Skeletal muscle cell (primary cell): ENCODE results near the gene ANKS1A.

Source experiments
- DNase-seq: peaks from one replicate; pipeline ENCODE4 v3.0.0-alpha.2; 2010; ENCODE audit warnings: low read depth
- H3K4me3 ChIP-seq: 2 replicates; pipeline ENCODE4 v1.5.1; 2011; ENCODE audit warnings: low read depth, mild to moderate bottlenecking, control low read depth, low read length, moderate library complexity

ANKS1A gene

GRCh38 chr6:35071347-35071994 is 182.4 kb downstream of the ANKS1A start:
- H3K4me3 ChIP-seq: no peak overlapping the region
- no peak for DNase-seq

- no peak for DNase-seq
These were observed 183.1 kb downstream of the ANKS1A start for GRCh38 chr6:35072051-35072697.

DNA sequence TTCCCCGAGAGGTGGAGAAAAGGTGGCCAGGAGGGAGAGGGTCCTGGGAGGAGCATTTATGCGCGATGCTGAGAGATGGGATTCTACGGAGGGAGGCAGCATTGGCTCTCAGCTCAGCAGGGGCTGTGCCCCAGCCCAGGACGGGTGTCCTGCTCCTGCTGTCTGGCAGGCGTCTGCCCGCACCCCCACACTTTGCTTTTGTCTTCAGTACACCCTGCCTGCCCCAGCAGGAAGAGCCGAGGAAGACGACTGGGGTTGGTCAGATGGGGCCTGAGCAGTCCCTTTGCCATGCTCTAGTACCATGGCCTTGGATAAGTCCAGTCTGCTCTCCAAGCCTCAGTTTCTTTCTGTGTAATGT is 183.6 kb downstream of the ANKS1A start:
- DNase-seq: no peak
- H3K4me3 ChIP-seq: no peak overlapping the region

More at GRCh38 chr6:35072051-35072697, 183.1 kb downstream of the ANKS1A start:
- H3K4me3 ChIP-seq: no peak overlapping the region

- no peak overlapping the region for H3K4me3 ChIP-seq
- DNase-seq: no peak
These were observed 184.2 kb downstream of the ANKS1A start for GRCh38 chr6:35073211-35073610.

DNA sequence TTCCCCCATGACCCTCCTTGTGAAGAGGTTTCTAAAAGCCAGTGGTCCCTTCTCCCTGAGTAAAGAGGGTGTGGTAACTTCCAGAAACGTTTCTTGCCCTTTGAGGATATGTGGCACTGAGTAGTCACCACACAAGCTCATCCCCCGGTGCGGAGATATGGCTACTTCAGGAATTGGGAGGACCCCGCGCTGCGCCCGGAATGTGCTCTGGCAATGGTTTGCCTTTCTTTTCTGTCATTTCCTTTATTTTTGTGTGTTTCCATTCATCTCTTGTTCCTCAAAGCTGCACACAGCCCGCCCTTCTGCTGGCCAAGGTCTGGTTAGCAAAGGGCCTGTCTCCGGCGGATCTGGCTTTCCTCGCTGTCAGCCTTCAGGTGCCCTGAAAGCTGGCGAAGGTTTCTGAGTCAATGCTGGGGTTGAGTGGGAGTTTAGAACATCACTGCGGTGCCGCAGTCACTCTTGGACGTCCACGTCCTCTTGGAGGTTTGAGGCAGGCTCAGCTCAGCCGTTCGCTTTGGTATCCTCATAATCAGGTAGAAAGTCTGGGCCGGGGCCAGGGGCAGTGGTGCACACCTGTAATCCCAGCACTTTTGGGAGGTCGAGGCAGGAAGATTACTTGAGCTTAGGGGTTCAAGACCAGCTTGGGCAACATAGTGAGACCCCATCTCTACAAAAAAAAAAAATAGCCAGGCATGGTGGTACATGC is 184.9 kb downstream of the ANKS1A start:
- DNase-seq: no peak
- no peak overlapping the region for H3K4me3 ChIP-seq

DNA sequence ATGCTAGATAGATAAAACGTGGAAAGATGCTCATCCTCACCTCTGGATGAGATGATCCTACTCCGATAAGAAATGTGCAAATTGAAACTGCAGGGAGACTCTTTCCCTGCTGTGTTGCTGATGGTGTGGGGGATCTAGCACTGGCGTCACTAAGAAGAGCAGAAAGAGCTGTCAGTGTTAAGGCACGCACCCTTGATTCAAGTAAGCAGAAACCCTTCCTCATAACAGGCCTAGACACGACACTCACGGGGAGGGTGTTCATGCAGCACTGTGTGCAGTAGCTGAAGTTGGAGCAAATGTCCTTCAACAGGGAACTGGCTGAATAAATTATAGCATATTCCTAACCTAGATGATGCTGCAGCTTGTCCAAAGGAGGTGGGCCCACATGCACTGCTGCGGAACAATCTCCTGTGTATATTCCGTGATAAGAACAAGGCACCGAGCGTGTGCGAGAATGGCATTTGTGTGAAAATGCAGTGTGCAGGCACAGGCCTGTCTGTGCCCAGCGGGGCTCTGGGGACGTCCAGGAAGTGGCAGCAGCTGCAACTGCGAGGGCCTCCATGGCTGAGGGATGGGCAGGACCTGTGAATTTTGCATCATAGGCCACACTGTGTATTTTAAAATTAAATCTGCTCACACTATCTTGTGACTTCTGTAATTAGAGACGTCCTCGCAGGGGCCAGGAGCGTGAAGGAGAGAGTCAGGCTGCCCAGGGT is 188.1 kb downstream of the ANKS1A start:
- DNase-seq: no peak
- H3K4me3 ChIP-seq: no peak overlapping the region

DNA sequence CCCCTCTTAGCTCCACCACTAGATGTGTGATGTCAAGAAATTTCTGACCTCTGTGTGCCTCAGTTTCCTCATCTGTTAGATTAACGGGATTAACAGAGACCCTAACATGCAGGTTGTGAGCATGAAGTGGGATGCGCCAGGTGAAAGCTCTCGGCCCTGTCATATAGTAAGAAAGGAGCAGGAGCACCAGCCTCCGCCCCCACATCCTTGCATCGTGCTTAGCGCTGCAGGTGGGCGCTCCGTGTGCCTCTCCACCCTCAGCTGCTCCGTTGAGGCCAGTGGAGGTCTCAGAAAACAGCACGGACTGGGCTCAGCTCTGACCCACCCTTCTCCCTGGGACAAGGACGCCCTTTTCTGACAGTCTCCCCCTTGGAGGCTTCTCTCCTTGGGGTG is 188.7 kb downstream of the ANKS1A start:
- no peak for DNase-seq
- no peak overlapping the region for H3K4me3 ChIP-seq

DNA sequence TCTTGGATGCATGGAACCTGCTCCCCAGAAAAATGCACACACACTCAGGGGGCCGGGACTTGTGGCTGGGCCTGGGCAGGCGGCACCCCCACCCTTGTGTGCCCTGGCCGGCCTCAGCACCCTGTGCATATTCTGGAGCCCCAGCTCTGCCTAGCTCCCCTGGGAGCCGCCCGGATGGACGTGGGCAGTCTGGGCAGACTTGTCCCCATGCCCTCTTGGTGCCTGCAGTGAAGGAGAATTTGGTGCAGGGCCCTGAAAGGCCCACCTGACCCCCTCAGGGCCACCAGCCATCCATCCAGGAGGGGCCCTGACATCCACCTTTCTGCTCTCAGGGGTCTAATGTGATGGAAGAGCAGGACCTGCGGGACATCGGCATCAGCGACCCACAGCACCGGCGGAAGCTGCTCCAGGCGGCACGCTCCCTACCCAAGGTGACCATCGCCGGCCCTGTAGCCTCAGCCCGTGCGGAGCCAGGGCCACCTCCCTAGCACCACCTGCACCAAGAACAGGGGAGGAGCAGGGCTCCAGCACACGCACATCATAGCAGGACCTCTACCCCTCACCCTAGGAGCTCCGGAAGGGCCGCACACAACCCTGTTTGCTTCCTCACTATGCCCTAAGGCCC is 189.3 kb downstream of the ANKS1A start:
- no peak overlapping the region for H3K4me3 ChIP-seq
- no peak for DNase-seq

DNA sequence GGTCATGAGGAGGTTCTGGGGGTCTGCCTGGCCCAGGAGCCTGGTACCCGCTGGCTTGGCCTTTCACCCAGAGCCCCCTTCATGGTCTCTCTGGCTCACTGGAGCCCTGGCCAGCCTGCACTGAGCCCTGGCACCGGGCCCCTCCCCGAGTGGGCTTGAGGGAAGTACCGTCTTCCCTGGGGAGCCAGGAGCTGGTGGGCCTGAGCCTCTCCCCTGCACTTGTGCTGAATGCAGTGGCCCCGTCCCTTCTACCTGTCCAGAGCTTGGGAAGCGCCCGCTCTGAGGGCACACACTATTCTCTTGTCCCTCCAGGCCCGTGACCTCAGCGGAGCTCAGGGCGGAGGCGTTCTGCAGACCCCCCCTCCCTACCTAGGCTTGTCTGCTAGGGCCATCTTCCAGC is 189.8 kb downstream of the ANKS1A start:
- no peak overlapping the region for H3K4me3 ChIP-seq
- no peak for DNase-seq

DNA sequence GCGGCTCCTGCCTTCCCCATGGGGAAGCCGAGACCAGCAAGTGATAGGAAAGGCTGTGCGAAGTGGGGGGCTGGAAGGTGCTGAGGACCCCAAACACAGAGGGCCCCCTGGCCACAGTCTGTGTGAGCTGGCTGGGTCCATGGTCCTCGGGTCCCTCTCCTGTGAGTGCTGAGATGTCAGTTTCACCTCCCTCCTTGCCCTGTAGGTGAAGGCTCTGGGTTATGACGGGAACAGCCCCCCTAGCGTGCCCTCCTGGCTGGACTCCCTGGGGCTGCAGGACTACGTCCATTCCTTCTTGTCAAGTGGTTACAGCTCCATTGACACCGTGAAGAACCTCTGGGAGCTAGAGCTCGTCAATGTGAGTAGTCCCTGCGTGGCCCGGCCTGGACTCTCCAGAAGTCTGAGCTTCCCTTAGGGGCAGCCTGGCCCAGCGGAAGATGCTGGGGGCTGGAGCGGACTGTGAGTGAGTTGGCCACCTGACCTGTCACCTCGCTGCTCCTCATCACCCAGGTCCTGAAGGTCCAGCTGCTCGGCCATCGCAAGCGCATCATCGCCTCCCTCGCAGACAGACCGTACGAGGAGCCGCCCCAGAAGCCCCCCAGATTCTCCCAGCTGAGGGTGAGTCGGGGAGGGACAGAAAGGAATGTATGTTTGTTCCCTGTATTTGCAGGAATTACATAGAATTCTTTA is 190.4 kb downstream of the ANKS1A start:
- DNase-seq: no peak

GRCh38 chr6:35080016-35080680 is 191.1 kb downstream of the ANKS1A start:
- no peak for DNase-seq
- no peak overlapping the region for H3K4me3 ChIP-seq

More for the DNA sequence above, 190.4 kb downstream of the ANKS1A start:
- H3K4me3 ChIP-seq: no peak overlapping the region

DNA sequence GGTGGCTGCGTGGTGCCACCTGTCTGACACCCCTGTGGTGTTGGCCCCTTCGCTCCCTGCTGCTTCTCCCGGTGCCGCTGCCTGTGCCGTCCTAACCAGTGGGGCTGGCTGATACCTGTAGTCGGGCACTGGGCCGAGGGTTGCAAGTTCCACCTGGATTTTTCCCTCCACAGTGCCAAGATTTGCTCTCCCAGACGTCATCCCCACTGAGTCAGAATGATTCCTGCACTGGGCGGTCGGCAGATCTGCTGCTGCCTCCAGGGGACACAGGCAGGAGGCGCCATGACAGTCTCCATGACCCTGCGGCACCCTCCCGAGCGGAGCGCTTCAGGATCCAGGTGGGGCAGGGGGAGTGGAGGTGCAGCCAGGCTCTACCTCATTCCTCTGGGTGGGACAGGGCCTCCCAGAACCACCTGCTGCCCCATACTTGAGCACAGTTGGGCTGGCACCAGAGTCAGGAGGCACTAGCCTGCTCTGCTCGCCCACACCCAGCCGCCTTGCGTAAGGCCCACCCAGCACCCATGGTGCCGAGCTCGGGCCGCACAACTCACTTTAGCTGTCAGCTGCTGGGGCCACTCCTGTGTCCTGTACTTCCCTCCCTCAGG is 191.9 kb downstream of the ANKS1A start:
- H3K4me3 ChIP-seq: no peak overlapping the region
- no peak for DNase-seq

DNA sequence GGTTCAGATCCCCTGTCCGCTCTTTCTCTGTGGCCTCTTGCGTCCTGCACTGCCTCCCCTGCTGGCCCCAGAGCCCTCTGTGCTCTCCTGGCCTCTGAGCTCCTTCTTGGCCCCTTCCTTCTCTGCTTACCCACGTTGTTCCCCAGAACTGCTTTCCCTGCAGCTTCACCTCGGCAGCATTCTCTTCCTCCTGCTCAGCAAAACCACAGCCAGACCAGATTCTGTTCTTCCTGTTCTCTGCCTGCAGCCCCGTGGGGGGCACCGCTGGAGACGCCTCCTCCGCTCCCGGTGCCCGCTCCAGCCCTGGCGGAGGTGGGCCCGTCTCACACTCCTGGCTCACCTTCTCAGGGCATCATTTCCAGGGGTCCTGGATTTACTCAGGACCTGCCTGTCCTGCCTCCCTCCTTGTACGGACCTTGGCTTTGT is 192.4 kb downstream of the ANKS1A start:
- H3K4me3 ChIP-seq: no peak overlapping the region
- no peak for DNase-seq

DNA sequence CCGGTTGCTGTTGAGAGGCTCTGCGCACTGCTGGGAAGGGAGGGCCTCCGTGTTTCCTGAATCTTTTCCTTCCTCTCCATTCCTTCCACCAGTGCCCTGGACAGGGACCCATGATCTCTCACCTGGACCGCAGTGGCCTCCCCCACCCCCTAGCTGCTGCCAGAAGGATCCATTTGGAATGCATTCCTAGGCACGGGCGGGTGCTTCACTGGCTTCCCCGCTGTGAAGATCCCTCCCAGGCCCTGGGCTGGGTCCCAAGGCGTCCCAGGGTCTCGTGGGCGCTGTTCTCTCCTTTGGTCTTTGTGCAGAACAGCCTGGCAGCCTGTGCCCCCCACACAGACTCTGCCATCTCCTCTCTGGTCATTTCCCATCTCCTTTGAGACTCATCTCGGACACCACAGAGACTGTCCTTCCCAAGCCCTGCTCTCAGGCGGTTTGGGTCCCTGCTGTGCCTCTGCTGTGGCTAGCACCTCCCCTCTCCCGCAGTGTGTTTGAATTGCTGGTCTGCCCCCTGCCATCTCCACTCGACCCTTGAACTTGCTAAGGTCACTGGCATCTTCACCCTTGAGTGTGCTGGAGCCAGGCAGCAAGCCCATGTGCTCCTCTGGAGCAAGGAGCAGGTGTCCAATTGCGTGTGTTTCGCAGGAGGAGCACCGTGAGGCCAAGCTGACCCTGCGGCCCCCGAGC is 193.1 kb downstream of the ANKS1A start:
- H3K4me3 ChIP-seq: no peak overlapping the region
- no peak for DNase-seq

DNA sequence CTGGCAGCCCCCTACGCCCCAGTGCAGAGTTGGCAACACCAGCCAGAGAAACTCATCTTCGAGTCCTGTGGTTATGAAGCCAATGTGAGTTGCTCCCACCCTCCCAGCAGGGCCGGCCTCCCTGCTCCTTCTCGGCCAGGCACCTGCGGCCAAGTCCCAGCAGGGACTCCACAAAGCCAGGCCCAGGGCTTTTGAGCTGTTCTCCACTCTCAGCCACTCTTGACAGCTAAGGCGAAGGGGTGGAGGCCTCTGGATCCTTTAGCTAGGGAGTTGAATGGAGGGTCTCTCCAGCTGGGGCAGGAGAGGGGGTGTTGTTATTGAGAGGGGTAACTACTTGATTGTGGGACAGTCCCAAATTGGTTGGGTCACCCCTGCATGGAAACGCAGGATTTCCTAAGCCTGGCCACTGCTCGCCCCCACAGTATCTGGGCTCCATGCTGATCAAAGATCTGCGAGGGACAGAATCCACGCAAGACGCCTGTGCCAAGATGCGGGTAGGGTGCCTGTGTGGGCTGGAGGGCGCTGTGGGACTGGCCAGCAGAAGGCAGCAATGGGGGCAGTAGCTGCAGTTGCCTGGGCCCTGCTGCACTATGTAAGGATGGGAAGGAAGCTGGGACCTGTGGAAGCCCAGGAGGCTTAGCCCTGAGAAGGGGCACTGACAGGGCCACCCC is 193.8 kb downstream of the ANKS1A start:
- DNase-seq: no peak
- H3K4me3 ChIP-seq: no peak overlapping the region

DNA sequence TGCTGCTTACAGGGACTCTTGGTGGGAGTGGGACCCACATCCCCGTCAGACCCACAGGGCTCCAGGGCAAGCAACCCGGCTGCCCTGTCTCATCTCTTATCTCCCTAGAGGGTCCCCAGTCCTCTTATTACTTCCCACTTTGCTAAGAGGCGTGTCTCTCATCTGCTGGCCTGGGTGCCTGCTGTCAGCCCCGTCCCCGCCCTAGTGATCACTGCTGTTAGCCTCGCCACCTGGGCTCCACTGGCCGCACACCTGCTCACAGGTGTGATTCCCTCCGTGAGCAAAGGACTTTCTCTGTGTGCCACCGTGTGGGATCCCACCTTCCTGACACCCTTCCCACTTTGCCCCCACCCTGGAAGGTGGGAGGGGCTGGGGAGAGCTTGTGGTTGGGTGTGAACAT is 194.5 kb downstream of the ANKS1A start:
- no peak overlapping the region for H3K4me3 ChIP-seq
- DNase-seq: no peak

DNA sequence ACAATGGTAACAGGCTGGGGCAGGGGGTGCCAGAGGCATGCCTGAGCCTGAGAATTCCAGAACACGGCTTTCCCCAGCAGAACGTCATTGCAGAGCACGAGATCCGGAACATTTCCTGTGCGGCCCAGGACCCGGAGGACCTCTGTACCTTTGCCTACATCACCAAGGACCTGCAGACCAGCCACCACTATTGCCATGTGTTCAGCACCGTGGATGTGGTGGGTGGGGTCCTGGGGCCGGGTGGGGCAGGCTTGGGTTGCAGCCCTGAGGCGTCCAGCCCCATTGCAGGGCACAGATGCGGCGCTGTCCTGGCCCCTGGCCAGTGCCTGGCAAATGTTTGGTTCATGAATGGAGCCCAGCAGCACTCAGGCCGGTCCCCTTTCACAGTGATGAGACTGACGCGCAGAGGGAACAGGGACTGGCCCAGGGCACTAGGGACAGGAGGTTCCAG is 195.0 kb downstream of the ANKS1A start:
- no peak overlapping the region for H3K4me3 ChIP-seq
- DNase-seq: no peak
